GM21423 (cell line): ENCODE results near the gene KCNA4.
A peak's percentile ranks its signal among the peaks of the same experiment; 100 is the strongest.
"Not testable (repeated sequence)": the region's sequence is repeated elsewhere in the genome, so short reads cannot be mapped to it uniquely, and the experiment has no call there.

ENCODE experiments used
- ATAC-seq: cut with Tn5 transposase; IDR thresholded peaks from one replicate; pipeline ENCODE4 v1.9.1; 2021; ENCODE audit warnings: mild to moderate bottlenecking, moderate library complexity; ENCODE audit not compliant: unreplicated experiment

The KCNA4 gene

GRCh38 chr11:30016588-30017363 is at the start of gene KCNA4:
KCNA4 (minus strand) TSS chr11:30017030; CDS start chr11:30012678, 4,352 bp downstream.
- ATAC-seq, result no peak

- no peak for ATAC-seq
Measured at GRCh38 chr11:30062103-30062502, 45.3 kb upstream of the KCNA4 start.

- no peak for ATAC-seq
Measured at GRCh38 chr11:30059172-30059815, 42.5 kb upstream of the KCNA4 start.

- no peak for ATAC-seq
Measured at GRCh38 chr11:30049214-30049613, 32.4 kb upstream of the KCNA4 start.

- ATAC-seq, result peak; percentile 53
Measured at GRCh38 chr11:30046578-30046945, 29.7 kb upstream of the KCNA4 start.

- ATAC-seq, result no peak
Measured at GRCh38 chr11:30045921-30046577, 29.2 kb upstream of the KCNA4 start.

GRCh38 chr11:30045144-30045543 is 28.3 kb upstream of the KCNA4 start:
- ATAC-seq, result no peak

GRCh38 chr11:30041171-30041570 is 24.3 kb upstream of the KCNA4 start:
- ATAC-seq, result no peak

GRCh38 chr11:30034746-30035145 is 17.9 kb upstream of the KCNA4 start:
- ATAC-seq, result not testable (repeated sequence)

GRCh38 chr11:30034166-30034565 is 17.3 kb upstream of the KCNA4 start:
- not testable (repeated sequence) for ATAC-seq

GRCh38 chr11:30025396-30026139 is 8.7 kb upstream of the KCNA4 start:
- ATAC-seq, result no peak

- ATAC-seq, result no peak
Measured at GRCh38 chr11:30023074-30023473, 6.2 kb upstream of the KCNA4 start.

- no peak for ATAC-seq
Measured at GRCh38 chr11:30019481-30019880, 2.7 kb upstream of the KCNA4 start.

- ATAC-seq, result no peak
Measured at GRCh38 chr11:30018495-30018894, 1.7 kb upstream of the KCNA4 start.

GRCh38 chr11:30017445-30017895 is 640 bp upstream of the KCNA4 start:
- no peak for ATAC-seq

- ATAC-seq, result no peak
Measured at GRCh38 chr11:30015725-30016412, 961 bp downstream of the KCNA4 start.

GRCh38 chr11:30012346-30012745 is 4.5 kb downstream of the KCNA4 start:
- ATAC-seq, result no peak

GRCh38 chr11:30009060-30009459 is 7.8 kb downstream of the KCNA4 start:
- no peak for ATAC-seq

- ATAC-seq, result no peak
Measured at GRCh38 chr11:30006876-30007275, 10.0 kb downstream of the KCNA4 start.

- ATAC-seq, result no peak
Measured at GRCh38 chr11:30002157-30002785, 14.6 kb downstream of the KCNA4 start.
